Progenitor cell of endocrine pancreas (in vitro differentiated cells): ENCODE measurements around the gene FAM199X. TPM values are rescaled to one million over a fixed set of nuclear protein-coding genes. Genes with fewer than 3 reads are reported as not detected.

Experiments used
- DNase-seq: peaks from one replicate; pipeline ENCODE4 v3.0.0; 2021; ENCODE audit warnings: low spot score; ENCODE audit not compliant: unreplicated experiment
- H3K27ac Mint-ChIP-seq: 2 replicates; pipeline ENCODE4 v1.8.0; 2021; ENCODE audit warnings: mild to moderate bottlenecking, moderate library complexity, mixed read lengths
- H3K27me3 Mint-ChIP-seq: 2 replicates; pipeline ENCODE4 v1.8.0; 2021; ENCODE audit warnings: mixed read lengths
- H3K36me3 Mint-ChIP-seq: 2 replicates; pipeline ENCODE4 v1.8.0; 2022; ENCODE audit warnings: mixed read lengths; ENCODE audit not compliant: insufficient read depth
- H3K4me1 Mint-ChIP-seq: 2 replicates; pipeline ENCODE4 v1.8.0; 2021; ENCODE audit warnings: low read depth, mixed read lengths
- H3K4me3 Mint-ChIP-seq: 2 replicates; pipeline ENCODE4 v1.8.0; 2021; ENCODE audit warnings: low read depth, mild to moderate bottlenecking, moderate library complexity, mixed read lengths
- H3K9me3 Mint-ChIP-seq: 2 replicates; pipeline ENCODE4 v1.8.0; 2021; ENCODE audit warnings: low read depth, mixed read lengths
- total RNA-seq: library from RNA; stranded (reverse); gene quantifications from 2 replicates; pipeline ENCODE4 v1.2.1, GENCODE V29; 2021
- TF ChIP-seq, protein P1 (sequence below): fragments of 200-600 bp; sonication (generic); IDR thresholded peaks from one replicate; pipeline ENCODE4 v1.5.0; 2021; ENCODE audit warnings: antibody characterized with exemption, mild to moderate bottlenecking; ENCODE audit not compliant: unreplicated experiment

Gene FAM199X
- total RNA-seq, 1 donor from 2014 or later, result 23.2 TPM

DNA sequence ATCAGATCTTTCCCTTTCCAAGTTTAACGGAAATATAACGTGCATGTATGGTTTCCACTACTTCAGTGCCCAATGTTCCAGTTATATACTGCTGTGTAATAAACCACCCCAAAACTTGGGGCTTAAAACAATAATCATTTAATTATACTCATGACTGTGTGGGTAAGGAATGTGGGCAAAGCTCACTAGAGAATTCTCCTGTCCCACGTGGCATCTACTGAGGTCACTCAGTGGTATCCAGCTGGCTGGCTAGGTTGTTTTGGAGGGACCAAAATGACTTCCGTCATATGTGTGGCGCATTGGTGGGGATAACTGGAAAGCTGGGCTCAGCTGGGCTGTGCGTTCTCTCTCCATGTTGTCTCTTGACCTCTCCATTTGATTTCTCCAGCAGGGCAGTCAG lies 35.4 kb upstream of the FAM199X start:
- no peaks in the 10 kb centered on the region for H3K4me1 Mint-ChIP-seq
- H3K36me3 Mint-ChIP-seq, result peaks cover 3% of the 10 kb centered on the region
- DNase-seq, result no peak
- TF ChIP-seq, protein P1, sequence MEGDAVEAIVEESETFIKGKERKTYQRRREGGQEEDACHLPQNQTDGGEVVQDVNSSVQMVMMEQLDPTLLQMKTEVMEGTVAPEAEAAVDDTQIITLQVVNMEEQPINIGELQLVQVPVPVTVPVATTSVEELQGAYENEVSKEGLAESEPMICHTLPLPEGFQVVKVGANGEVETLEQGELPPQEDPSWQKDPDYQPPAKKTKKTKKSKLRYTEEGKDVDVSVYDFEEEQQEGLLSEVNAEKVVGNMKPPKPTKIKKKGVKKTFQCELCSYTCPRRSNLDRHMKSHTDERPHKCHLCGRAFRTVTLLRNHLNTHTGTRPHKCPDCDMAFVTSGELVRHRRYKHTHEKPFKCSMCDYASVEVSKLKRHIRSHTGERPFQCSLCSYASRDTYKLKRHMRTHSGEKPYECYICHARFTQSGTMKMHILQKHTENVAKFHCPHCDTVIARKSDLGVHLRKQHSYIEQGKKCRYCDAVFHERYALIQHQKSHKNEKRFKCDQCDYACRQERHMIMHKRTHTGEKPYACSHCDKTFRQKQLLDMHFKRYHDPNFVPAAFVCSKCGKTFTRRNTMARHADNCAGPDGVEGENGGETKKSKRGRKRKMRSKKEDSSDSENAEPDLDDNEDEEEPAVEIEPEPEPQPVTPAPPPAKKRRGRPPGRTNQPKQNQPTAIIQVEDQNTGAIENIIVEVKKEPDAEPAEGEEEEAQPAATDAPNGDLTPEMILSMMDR, result no peak
- H3K9me3 Mint-ChIP-seq, result peaks cover 25% of the 10 kb centered on the region
- H3K27ac Mint-ChIP-seq, result no peak overlapping the region
- H3K4me3 Mint-ChIP-seq, result no peak overlapping the region
- H3K27me3 Mint-ChIP-seq, result no peaks in the 10 kb centered on the region

DNA sequence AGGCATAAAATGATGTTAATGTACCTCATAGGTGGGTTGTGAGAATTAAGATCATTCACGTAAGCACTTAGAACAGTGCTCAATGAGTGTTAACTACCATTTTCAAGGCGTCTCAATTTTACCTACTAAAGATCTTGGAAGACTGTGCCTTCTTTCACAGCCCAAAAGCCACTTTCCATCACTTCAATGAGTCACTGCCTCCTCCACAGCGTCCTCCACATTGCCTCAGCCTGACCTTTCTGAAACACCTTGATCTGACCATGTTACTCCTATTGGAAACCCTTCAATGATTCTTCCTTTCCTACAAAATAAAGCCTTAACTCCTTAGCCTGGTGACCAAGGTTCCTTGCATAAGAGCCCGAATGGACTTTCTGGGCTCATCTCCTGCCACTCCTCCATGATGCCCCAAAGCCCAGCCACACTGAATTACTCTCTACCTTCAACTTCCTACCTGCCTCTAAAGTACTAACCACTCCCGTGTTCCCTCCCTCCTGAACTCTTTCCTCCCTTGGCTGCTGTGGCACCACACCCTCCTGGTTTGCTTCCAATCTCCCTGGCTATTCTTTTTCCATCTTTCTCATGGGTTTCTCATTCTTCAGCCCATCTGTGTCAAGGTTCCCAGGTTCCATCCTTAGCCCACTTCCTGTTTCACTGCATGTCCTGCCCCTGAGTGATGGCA lies 31.5 kb upstream of the FAM199X start:
- DNase-seq, result no peak
- TF ChIP-seq, protein P1, result no peak
- Mint-ChIP-seq H3K36me3 (no peaks in the 10 kb centered on the region), H3K27ac (peak overlapping the region; percentile 3), H3K4me3 (no peak overlapping the region), H3K9me3 (peaks cover 22% of the 10 kb centered on the region), H3K27me3 (no peaks in the 10 kb centered on the region), H3K4me1 (no peaks in the 10 kb centered on the region)

DNA sequence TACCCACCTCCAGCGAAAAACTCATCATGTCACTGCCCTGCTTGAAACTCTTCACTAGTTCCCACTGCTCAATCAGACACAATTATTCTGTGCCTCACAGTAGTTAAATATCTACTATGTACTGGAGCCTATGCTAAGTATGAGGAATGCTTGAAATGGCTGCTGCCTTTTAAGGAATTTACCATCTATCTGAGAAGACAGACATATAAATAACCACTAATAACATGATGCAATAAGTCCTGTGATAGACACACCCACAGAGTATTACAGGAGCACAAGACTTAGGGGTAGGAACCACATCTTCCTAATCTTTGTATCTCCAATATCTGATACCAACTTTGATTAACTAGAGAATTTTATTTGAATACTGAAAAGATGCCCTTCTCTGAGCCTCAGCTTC lies 30.6 kb upstream of the FAM199X start:
- Mint-ChIP-seq H3K4me1 (no peaks in the 10 kb centered on the region), H3K27me3 (no peaks in the 10 kb centered on the region), H3K36me3 (no peaks in the 10 kb centered on the region), H3K27ac (no peak overlapping the region), H3K4me3 (no peak overlapping the region), H3K9me3 (peaks cover 18% of the 10 kb centered on the region)
- TF ChIP-seq, protein P1, result no peak
- DNase-seq, result no peak

DNA sequence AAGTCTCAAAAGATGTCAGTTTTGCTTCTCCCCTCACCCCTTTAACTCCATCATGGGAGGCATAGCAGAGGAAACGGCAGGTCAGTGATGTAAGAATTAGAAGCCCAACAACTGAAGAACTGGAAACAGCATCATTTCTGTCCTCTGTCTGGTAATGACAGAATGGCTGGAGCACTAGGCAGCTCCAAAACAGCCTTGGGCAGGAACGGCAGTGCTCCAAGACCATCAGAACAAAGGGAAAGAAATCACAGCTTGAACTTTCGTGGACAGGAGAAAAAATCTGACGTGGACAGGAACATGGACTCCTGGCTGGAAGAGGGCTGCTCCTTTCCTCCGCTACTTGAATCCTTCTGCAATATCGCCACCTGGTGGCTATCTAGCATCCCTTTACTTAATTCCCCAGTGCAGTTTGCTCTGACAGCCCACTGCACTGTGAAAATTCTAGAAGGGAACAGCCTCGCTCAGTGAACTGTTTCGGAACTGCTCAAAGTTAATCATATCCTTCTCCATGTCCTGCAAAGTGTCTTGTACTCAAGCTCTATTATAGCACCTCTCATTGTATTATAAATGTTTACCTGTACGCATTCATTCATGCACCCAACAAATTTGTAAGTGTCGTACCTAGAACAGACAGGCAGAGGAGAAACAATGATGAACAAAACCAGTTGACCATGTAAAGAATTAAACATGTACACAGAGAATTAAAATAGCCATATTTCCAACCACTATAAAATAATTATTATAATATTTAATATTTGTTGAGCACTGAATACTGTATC lies 29.8 kb upstream of the FAM199X start:
- peaks cover 16% of the 10 kb centered on the region for H3K9me3 Mint-ChIP-seq
- H3K27ac Mint-ChIP-seq, result no peak overlapping the region
- peak overlapping the region; percentile 64 for H3K4me3 Mint-ChIP-seq
- no peaks in the 10 kb centered on the region for H3K27me3 Mint-ChIP-seq
- no peaks in the 10 kb centered on the region for H3K36me3 Mint-ChIP-seq
- H3K4me1 Mint-ChIP-seq, result no peaks in the 10 kb centered on the region
- TF ChIP-seq, protein P1, result peak; percentile 72
- peak; percentile 49 for DNase-seq

DNA sequence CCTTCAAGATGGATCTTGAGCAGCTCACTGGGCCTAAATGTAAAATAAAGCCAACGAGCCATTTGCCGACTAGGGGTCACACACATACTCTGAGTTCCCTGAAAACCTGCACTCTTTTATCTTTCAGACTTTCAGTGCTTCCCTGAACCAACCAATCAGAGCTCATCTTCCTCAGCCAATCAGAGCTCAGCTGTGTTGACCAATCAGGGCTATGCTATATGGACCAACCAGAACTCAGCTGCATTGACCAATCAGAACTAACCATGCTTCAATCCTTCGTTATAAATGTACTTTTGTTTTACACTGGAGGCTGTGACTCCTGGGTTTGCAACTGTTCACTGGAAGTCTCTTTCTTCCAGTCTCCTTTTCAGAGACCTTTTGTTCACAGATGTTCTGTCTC lies 28.8 kb upstream of the FAM199X start:
- H3K27ac Mint-ChIP-seq, result no peak overlapping the region
- H3K9me3 Mint-ChIP-seq, result peaks cover 12% of the 10 kb centered on the region
- no peaks in the 10 kb centered on the region for H3K36me3 Mint-ChIP-seq
- H3K4me3 Mint-ChIP-seq, result no peak overlapping the region
- DNase-seq, result no peak
- no peaks in the 10 kb centered on the region for H3K27me3 Mint-ChIP-seq
- no peaks in the 10 kb centered on the region for H3K4me1 Mint-ChIP-seq
- TF ChIP-seq, protein P1, result no peak
